DLD1 (cell line): Measurements from ENCODE around the gene HOXA5.

Experiments used
- in situ Hi-C: cut with HindIII; loops from 2 replicates; pipeline ENCODE4 v1.10.0; 2017; ENCODE audit warnings: low sequenced_read_pairs

Gene HOXA5

DNA sequence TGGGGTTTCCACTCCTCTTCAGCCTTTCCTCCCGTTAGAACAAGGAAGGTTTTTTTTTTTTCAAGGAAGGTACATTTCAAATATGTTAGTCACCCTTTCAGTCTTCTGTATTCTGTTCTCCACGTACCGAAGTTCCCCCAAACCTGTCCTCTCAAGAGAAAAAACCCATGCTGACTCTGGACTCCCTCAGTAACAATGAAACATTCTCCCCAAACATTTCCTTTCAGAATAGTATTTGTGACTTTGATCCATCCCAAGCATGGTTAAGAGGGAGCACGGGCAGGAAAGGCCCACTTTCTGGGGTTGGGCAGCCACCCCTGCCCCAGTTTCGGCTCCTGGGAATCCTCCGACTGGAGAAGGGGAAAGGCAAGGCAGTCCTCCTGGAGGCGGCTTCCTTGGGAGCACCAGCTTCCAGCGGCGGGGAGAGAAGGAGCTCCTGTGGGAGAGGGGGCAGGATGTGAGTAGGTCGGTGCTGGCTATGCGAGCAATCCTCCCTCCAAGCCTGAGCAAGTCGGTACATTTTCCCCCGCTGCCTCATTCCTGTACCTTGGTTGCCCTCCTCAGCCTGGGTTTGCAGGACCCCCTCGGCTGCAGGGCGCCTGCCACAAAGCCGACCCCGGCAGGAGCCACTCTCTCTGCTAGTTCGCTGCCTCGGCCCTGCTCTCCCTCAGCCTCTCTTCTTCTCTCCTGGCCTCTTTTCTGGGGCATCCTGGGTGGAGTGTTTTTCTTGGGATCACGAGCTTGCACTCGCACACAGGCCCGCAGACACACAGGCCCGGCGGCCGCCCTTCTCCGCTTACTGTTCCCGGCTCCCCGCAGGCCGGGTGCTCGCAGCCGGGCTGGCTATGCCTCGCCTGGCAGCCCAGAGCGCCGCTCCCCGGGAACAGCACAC, 45.5 kb downstream of the HOXA5 start:
- in situ Hi-C loops, result no loop called here

GRCh38 chr7:27096768-27097514, 46.5 kb downstream of the HOXA5 start:
- in situ Hi-C loops, result no loop called here

DNA sequence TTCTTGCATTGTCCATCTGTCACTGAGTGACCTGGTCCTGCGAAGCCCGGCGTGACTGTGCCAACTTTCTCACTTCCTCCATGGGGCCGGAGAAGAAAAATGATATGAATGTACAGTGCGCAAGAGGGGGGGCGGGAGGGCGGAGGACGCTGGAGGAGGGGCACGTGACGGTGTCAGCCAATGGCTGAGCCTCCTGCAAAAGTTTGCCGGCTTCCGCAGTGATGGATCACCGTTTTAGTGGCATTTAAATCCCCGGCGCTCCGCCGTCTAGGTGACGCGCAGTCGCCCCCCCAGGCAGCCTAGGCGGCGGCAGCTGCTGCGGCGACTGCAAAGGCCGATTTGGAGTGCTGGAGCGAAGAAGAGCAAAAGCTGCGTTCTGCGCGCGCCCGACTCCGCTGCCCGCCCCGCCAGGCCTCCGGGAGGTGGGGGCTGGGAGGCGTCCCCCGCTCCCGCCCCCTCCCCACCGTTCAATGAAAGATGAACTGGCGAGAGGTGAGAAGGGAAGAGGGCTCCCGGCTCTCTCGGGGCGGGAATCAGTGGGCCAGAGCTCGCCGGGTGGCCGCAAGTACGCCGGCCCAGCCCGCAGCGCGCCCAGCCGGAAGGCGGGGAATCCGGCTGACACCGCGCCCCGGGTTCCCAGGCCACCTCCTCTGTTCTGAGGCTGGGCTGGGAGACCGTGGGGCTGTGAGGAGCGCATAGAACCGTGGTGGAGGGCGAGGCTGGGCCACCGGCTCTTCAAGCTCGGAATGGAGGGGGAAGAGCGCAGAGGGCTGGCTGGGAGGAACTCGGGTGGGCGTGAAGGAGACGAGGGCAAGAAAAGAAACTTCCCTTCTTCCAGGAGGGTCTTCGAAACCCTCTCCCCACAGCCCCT, 47.3 kb downstream of the HOXA5 start, which contains the start of gene HOXA1:
Gene HOXA1 (minus strand): TSS at position 104 of the 871 bp plus-strand sequence. CDS start 88 bp downstream, at position 16.
- in situ Hi-C loops, result no loop called here

GRCh38 chr7:27095050-27095896, 48.2 kb downstream of the HOXA5 start:
- in situ Hi-C loops, result no loop called here

DNA sequence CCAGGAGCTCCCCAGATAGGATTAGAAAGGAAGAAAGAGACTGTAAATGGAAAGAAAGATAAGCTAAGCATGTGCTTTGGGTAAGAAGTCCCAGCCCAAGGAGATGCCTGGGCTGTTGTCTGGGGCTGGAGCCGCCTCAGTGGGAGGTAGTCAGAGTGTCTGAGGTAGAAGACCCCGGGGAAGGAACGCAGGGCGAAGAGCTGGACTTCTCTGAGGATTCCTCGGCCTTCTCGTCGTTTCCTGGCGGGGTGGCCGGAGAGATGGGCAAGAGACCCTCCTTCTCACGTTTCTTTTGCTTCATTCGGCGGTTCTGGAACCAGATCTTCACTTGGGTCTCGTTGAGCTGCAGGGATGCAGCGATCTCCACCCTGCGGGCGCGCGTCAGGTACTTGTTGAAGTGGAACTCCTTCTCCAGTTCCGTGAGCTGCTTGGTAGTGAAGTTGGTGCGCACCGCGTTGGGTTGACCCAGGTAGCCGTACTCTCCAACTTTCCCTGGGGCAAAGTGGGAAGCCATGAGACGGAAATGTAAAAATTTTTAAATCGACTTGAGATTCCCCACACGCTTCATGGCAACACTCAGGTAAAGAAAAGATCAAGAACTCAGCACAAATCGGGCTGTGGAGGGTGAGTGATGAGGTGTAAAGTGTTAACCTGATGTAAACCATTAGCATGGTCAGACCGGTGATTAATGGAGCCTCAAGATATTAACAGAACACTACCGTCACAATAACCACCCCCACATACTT, 49.0 kb downstream of the HOXA5 start:
- in situ Hi-C loops, result no loop called here

GRCh38 chr7:27093184-27093895, 50.1 kb downstream of the HOXA5 start:
- in situ Hi-C loops, result no loop called here

DNA sequence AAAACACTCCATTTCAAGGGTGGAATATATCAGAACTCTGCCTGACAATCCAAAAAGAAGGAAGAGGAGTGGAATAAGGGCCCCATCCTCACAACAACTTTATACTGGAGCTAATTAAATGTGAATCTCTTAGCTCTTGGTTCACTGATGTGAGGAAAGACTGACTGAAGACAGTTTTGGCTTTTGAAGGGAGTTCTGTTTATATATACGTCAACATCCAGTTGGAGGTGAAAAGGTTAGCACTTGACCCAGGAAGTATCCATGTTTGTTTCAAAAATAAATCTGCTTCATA, 50.7 kb downstream of the HOXA5 start:
- in situ Hi-C loops, result no loop called here

GRCh38 chr7:27091941-27092818, 51.3 kb downstream of the HOXA5 start:
- in situ Hi-C loops, result no loop called here

DNA sequence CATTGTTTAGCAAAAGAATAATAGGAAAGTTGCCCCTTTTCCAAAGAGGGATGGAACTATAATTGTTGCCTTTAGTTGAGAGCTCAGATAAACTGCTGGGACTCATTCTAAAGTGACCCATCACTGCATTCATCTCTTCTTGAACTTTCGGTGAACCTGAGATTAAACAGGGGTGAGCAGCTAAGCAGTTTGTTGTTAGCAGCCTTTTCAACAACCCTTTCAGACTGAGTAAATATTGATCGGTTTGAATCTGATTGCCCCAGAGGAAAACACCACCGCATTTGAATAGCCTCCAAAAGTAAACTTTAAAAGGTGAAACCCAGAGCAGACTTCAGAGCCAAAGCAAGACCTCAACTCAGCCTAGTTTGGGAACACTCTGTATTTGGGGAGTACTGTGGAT, 52.4 kb downstream of the HOXA5 start:
- in situ Hi-C loops, result no loop called here
